HepG2 (cell line): ENCODE data around the gene SPOP. TPM values are rescaled to one million over a fixed set of nuclear protein-coding genes. Genes with fewer than 3 reads are reported as not detected.

ENCODE experiments used
- HNRNPUL1 ChIP-seq: fragments of 200-400 bp; formaldehyde crosslinking; IDR thresholded peaks from 2 replicates; pipeline ENCODE4 v1.6.1; 2017; ENCODE audit warnings: low read depth, mild to moderate bottlenecking, low read length, moderate library complexity
- MAFF ChIP-seq: IDR thresholded peaks from 2 replicates; pipeline ENCODE4 v1.6.1; 2011; ENCODE audit warnings: low read depth, low read length, improper control_type of control experiment
- RNF2 ChIP-seq: fragments of 450-650 bp; conservative IDR thresholded peaks from 2 replicates; pipeline ENCODE4 v1.6.1; 2016; ENCODE audit warnings: low read depth
- THYN1 ChIP-seq: sonication (generic); formaldehyde crosslinking; IDR thresholded peaks from 2 replicates; pipeline ENCODE4 v1.8.1; 2023; ENCODE audit warnings: low read depth, mild to moderate bottlenecking, moderate library complexity, missing genetic modification reagents, borderline replicate concordance
- ZFP36L1 ChIP-seq: sonication (generic); formaldehyde crosslinking; IDR thresholded peaks from 2 replicates; pipeline ENCODE4 v1.8.0; 2022; ENCODE audit warnings: mild to moderate bottlenecking, missing genetic modification reagents, moderate library complexity
- ZNF124 ChIP-seq: sonication (generic); formaldehyde crosslinking; IDR thresholded peaks from 2 replicates; pipeline ENCODE4 v1.4.0; 2020; ENCODE audit warnings: missing genetic modification reagents
- ZNF138 ChIP-seq: sonication (generic); formaldehyde crosslinking; IDR thresholded peaks from 2 replicates; pipeline ENCODE4 v1.5.0; 2020; ENCODE audit warnings: mild to moderate bottlenecking, low read depth, missing genetic modification reagents
- ZSCAN9 ChIP-seq: IDR thresholded peaks from 2 replicates; pipeline ENCODE4 v1.6.1; 2016; ENCODE audit warnings: borderline replicate concordance
- polyA plus RNA-seq, 8 experiments: library from polyadenylated mRNA; depleted of rRNA in 3 of 8; stranded (reverse) in 7 of 8; unstranded in 1 of 8; fragments of >200 nt; fragmentation: Illumina TruSeq in 4 of 8; extraction: Trizol in 4 of 8; gene quantifications; 2 replicates each; pipeline versions ENCODE4 v1.2.1 to v1.2.3, GENCODE V29; 2011 to 2016; ENCODE audit warnings: low read depth in 4 of 8, missing spikeins in 1 of 8, mixed read lengths in 1 of 8; ENCODE audit not compliant: insufficient read depth in 1 of 8
- total RNA-seq, 5 experiments: library from RNA; depleted of rRNA; stranded (reverse); fragments of >200 nt; fragmentation: Illumina TruSeq; extraction: Trizol; gene quantifications; 2 replicates each; pipeline ENCODE4 v1.2.3, GENCODE V29; 2016; ENCODE audit warnings: low read depth in 1 of 5
- TF ChIP-seq, protein P1 (sequence below): sonication (generic); formaldehyde crosslinking; IDR thresholded peaks from 2 replicates; pipeline ENCODE4 v1.4.0; 2020; ENCODE audit warnings: low read depth, mild to moderate bottlenecking, missing genetic modification reagents
- TF ChIP-seq, protein P2 (sequence below): sonication (generic); formaldehyde crosslinking; IDR thresholded peaks from 2 replicates; pipeline ENCODE4 v1.4.0; 2020; ENCODE audit warnings: missing genetic modification reagents
- TF ChIP-seq, protein P3 (sequence below): sonication (generic); formaldehyde crosslinking; IDR thresholded peaks from 2 replicates; pipeline ENCODE4 v1.4.0; 2020; ENCODE audit warnings: mild to moderate bottlenecking, missing genetic modification reagents
- TF ChIP-seq, protein P4 (sequence below): IDR thresholded peaks from 2 replicates; pipeline ENCODE4 v1.6.1; 2016; ENCODE audit warnings: low read depth, borderline replicate concordance
- TF ChIP-seq, protein P5 (sequence below): sonication (generic); formaldehyde crosslinking; IDR thresholded peaks from 2 replicates; pipeline ENCODE4 v1.4.0; 2020; ENCODE audit warnings: missing genetic modification reagents
- TF ChIP-seq, protein P6 (sequence below), 2 experiments: fragments of 450-650 bp in 1 of 2; sonication (generic) in 1 of 2; formaldehyde crosslinking in 1 of 2; IDR thresholded peaks; 2 replicates each; pipeline versions ENCODE4 v1.6.1 to v1.8.0; 2016 to 2022; ENCODE audit warnings: antibody characterized with exemption in 1 of 2, mild to moderate bottlenecking in 1 of 2, missing genetic modification reagents in 1 of 2

The SPOP gene
- total and polyA plus RNA-seq, 2 of the 13 experiments (the other 11 are each of a cell fraction or from before 2014, with no cell fraction given) = 52.8 to 60.8 TPM

DNA sequence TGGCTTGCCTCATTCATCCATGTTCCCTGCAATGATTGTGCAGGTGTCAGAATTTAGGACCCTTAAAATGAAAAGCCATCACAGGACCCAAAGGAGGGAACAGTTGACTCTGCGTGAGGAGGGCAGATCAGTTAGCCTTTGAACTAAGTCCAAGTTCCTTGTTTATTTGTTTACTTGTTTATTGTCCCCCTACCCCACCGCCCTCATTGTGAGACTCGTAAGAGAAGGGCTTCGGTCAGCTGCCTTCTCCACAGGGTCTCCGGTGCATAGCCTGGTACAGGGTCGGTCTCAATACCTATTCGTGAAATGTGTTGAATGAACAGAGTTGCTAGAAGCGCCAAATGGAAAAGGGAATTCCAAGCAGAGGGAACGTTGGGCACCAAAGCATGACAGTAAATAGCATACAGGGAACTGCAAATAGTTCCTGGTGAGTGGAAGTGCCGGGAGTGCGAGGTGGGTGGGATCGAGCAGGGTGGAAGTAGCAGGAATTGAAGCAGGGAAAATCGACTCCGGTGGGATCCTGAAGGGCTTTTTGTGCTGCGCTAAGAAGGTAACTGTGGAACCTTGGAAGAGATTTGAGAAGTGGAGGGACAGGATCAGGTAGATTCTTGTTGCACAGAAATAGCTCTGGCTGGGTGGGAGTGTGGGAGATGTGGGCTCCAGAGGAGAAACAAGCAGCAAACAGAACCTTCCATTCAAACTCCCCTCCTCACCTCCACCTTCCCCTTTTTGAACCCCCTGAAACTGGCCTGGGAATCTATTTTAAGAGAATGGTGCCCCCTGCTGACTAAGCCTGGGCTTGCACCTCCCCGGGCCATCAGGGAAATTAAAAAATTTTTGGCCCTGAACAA lies 17.2 kb upstream of the SPOP start (continued):
- TF ChIP-seq, protein P1, sequence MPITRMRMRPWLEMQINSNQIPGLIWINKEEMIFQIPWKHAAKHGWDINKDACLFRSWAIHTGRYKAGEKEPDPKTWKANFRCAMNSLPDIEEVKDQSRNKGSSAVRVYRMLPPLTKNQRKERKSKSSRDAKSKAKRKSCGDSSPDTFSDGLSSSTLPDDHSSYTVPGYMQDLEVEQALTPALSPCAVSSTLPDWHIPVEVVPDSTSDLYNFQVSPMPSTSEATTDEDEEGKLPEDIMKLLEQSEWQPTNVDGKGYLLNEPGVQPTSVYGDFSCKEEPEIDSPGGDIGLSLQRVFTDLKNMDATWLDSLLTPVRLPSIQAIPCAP = no peak
- TF ChIP-seq MAFF (no peak), ZSCAN9 (no peak), ZNF138 (no peak), ZFP36L1 (CRISPR knock-in tag) (no peak), HNRNPUL1 (no peak), ZNF124 (CRISPR knock-in tag) (no peak), THYN1 (CRISPR knock-in tag) (no peak), RNF2 (no peak)
- TF ChIP-seq, protein P2, sequence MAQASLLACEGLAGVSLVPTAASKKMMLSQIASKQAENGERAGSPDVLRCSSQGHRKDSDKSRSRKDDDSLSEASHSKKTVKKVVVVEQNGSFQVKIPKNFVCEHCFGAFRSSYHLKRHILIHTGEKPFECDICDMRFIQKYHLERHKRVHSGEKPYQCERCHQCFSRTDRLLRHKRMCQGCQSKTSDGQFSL (CRISPR knock-in tag) = no peak
- TF ChIP-seq, protein P3, sequence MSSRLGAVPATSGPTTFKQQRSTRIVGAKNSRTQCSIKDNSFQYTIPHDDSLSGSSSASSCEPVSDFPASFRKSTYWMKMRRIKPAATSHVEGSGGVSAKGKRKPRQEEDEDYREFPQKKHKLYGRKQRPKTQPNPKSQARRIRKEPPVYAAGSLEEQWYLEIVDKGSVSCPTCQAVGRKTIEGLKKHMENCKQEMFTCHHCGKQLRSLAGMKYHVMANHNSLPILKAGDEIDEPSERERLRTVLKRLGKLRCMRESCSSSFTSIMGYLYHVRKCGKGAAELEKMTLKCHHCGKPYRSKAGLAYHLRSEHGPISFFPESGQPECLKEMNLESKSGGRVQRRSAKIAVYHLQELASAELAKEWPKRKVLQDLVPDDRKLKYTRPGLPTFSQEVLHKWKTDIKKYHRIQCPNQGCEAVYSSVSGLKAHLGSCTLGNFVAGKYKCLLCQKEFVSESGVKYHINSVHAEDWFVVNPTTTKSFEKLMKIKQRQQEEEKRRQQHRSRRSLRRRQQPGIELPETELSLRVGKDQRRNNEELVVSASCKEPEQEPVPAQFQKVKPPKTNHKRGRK (CRISPR knock-in tag) = no peak
- TF ChIP-seq, protein P4, sequence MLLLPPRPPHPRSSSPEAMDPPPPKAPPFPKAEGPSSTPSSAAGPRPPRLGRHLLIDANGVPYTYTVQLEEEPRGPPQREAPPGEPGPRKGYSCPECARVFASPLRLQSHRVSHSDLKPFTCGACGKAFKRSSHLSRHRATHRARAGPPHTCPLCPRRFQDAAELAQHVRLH = 0 out of 2 replicates have a peak, but pooled peaks have one; percentile 40
- TF ChIP-seq, protein P5, sequence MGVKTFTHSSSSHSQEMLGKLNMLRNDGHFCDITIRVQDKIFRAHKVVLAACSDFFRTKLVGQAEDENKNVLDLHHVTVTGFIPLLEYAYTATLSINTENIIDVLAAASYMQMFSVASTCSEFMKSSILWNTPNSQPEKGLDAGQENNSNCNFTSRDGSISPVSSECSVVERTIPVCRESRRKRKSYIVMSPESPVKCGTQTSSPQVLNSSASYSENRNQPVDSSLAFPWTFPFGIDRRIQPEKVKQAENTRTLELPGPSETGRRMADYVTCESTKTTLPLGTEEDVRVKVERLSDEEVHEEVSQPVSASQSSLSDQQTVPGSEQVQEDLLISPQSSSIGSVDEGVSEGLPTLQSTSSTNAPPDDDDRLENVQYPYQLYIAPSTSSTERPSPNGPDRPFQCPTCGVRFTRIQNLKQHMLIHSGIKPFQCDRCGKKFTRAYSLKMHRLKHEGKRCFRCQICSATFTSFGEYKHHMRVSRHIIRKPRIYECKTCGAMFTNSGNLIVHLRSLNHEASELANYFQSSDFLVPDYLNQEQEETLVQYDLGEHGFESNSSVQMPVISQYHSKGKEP (CRISPR knock-in tag) = no peak
- TF ChIP-seq, protein P6, sequence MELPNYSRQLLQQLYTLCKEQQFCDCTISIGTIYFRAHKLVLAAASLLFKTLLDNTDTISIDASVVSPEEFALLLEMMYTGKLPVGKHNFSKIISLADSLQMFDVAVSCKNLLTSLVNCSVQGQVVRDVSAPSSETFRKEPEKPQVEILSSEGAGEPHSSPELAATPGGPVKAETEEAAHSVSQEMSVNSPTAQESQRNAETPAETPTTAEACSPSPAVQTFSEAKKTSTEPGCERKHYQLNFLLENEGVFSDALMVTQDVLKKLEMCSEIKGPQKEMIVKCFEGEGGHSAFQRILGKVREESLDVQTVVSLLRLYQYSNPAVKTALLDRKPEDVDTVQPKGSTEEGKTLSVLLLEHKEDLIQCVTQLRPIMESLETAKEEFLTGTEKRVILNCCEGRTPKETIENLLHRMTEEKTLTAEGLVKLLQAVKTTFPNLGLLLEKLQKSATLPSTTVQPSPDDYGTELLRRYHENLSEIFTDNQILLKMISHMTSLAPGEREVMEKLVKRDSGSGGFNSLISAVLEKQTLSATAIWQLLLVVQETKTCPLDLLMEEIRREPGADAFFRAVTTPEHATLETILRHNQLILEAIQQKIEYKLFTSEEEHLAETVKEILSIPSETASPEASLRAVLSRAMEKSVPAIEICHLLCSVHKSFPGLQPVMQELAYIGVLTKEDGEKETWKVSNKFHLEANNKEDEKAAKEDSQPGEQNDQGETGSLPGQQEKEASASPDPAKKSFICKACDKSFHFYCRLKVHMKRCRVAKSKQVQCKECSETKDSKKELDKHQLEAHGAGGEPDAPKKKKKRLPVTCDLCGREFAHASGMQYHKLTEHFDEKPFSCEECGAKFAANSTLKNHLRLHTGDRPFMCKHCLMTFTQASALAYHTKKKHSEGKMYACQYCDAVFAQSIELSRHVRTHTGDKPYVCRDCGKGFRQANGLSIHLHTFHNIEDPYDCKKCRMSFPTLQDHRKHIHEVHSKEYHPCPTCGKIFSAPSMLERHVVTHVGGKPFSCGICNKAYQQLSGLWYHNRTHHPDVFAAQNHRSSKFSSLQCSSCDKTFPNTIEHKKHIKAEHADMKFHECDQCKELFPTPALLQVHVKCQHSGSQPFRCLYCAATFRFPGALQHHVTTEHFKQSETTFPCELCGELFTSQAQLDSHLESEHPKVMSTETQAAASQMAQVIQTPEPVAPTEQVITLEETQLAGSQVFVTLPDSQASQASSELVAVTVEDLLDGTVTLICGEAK (IDR thresholded peaks at IDR 0.05) = no peak
- TF ChIP-seq, protein P6 (CRISPR knock-in tag; IDR thresholded peaks at IDR 0.05) = no peak
